Activated T-helper 17 cell treated with anti-CD3 and anti-CD28 coated beads, Interleukin-2, amount 50 U/mL, for 72 hours (primary cell): ENCODE results near the gene CNIH2. TPM values are rescaled to one million over a fixed set of nuclear protein-coding genes. Genes with fewer than 3 reads are reported as not detected.

Experiments used
- ATAC-seq: fragments of 150-1000 bp; cut with Tn5 transposase; replicated peaks from 2 replicates; pipeline ENCODE4 v1.10.0; 2021; ENCODE audit warnings: mild to moderate bottlenecking, moderate library complexity
- H3K27ac Mint-ChIP-seq: one replicate; pipeline ENCODE4 v1.8.0; 2022; ENCODE audit warnings: mixed read lengths
- H3K27me3 Mint-ChIP-seq: one replicate; pipeline ENCODE4 v1.8.0; 2022; ENCODE audit warnings: mixed read lengths
- H3K36me3 Mint-ChIP-seq: one replicate; pipeline ENCODE4 v1.8.0; 2022; ENCODE audit warnings: low read depth, mild to moderate bottlenecking, mixed read lengths
- H3K4me1 Mint-ChIP-seq: one replicate; pipeline ENCODE4 v1.8.0; 2022; ENCODE audit warnings: mixed read lengths
- H3K4me3 Mint-ChIP-seq: one replicate; pipeline ENCODE4 v1.8.0; 2022; ENCODE audit warnings: mild to moderate bottlenecking, mixed read lengths
- H3K9me3 Mint-ChIP-seq: one replicate; pipeline ENCODE4 v1.8.0; 2022; ENCODE audit warnings: mixed read lengths
- total RNA-seq, 2 donors: library from RNA; stranded (reverse); gene quantifications; one replicate each; pipeline ENCODE4 v1.2.3, GENCODE V29; 2022

Gene CNIH2
- 1 to 10 TPM; 3.9 to 5.0 TPM for total RNA-seq

DNA sequence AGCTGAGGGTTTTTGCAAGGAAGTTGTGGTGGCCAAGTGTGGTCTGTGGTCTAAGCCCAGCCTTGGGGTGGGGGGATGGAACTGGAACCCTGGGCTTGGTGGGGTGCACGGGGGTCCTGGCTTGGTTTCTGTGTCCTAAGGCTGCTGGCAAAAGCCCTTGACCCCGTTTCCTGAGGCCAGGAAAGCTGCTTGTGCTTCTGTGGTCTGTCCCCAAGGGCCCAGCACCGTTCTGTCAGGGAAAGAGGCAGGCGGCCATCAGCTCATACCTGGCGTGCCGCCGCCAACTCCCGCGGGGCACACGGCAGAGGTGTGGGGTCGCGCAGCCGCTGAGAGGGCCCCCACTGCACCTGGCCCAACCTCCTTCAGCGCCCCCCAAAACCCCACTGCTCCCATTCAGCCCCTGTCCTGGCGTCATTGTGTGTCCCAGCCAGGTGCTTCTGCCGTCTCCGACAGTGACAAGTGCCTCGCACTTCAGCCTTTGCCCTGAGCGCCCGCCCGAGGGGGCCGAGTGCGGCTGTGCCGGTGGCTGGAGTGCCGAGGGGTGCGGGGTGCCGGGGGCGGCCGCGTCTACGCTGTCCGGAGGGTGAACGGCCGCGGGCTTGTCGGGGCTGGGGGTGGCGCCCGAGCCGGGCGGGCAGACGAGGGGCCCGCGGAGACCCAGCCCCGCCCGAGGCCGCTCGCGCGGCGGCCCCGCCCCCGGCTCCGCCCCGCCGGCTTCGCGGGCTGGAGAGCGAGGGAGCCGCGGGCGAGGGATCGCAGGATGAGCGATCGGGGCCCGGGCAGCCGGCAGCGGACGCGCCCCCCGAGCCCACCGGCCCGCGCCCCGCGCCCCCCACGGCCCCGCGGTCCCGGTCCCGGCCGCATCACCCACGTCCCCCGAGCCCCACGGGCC, at the start of gene CNIH2:
TSS of gene CNIH2 (plus strand) at position 705 of the 892 bp plus-strand sequence. CDS start 282 bp downstream, outside the sequence.
- H3K4me1 Mint-ChIP-seq: peaks cover 19% of the 10 kb centered on the region
- ATAC-seq: peak; percentile 55
- H3K4me3 Mint-ChIP-seq: peak within 1 kb of the TSS; percentile 48
- no peak within 1 kb of the TSS for H3K27ac Mint-ChIP-seq
- peaks cover 44% of the 10 kb centered on the region for H3K36me3 Mint-ChIP-seq
- no peaks in the 10 kb centered on the region for H3K27me3 Mint-ChIP-seq
- no peaks in the 10 kb centered on the region for H3K9me3 Mint-ChIP-seq

DNA sequence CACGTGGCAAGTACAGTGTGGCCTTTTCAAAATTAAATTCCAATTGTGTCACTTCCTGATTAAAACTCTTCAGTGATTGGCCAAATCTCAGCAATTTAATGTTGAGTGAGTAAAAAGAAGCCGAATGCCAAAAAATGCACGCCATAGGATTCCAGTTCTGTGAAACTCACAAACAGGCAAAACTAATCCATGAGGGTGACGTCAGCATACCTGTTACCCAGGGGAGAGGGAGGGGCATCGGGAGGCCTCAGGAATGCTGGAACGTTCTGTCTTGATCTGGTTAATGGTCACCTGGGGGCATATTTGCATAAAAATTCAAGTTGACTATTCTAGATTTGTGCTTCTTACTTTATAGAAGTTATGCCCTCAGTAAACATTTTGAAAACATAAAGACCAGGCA, 49.5 kb upstream of the CNIH2 start:
- Mint-ChIP-seq H3K27ac (no peak overlapping the region), H3K36me3 (peaks cover 87% of the 10 kb centered on the region)

DNA sequence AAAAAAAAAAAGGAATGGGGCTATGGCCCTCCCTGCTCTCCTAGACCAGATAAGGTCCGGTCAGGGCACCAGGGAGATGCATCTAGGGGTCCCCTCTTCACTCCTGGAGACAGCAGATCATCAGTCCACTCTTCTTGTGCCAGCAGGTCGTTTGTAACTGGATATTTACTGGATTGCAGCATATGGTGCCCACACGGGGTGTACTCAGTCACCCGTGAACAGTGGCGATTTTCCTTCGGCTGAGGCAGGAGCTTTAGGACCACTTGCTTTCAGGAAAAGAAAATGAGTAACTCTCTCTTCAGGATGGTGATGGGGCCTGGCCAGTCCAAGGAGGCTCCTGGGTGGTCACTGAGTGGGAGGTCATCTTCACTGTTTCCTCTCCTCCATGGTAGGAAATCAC, 47.8 kb upstream of the CNIH2 start:
- no peaks in the 10 kb centered on the region for H3K27me3 Mint-ChIP-seq
- no peak for ATAC-seq
- H3K4me3 Mint-ChIP-seq: no peak overlapping the region
- no peaks in the 10 kb centered on the region for H3K9me3 Mint-ChIP-seq
- no peaks in the 10 kb centered on the region for H3K4me1 Mint-ChIP-seq
- H3K27ac Mint-ChIP-seq: no peak overlapping the region
- peaks cover 93% of the 10 kb centered on the region for H3K36me3 Mint-ChIP-seq

More for the DNA sequence above, 49.5 kb upstream of the CNIH2 start:
- H3K9me3 Mint-ChIP-seq: no peaks in the 10 kb centered on the region
- H3K4me1 Mint-ChIP-seq: no peaks in the 10 kb centered on the region
- ATAC-seq: no peak
- H3K27me3 Mint-ChIP-seq: no peaks in the 10 kb centered on the region
- no peak overlapping the region for H3K4me3 Mint-ChIP-seq

DNA sequence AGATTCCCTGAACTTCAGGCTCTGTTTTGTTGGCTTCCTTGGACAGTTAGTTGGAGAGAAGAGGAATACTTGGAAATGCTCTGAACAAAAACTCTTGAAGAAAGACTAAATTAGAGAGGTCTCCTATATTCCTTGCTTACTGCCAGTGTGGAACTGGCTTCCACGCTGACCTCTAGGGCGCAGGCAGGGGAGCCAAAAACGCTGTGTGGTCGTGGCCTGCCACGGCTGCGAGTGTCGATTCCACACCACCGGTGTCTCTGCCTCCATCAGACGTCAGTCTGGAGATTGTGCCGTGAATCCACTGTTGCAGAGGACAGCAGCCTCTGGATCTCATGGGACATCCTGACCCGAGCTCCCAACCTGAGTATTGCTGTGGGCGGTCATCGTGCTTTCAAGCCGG, 47.0 kb upstream of the CNIH2 start:
- Mint-ChIP-seq H3K4me1 (no peaks in the 10 kb centered on the region), H3K27ac (no peak overlapping the region), H3K4me3 (no peak overlapping the region), H3K9me3 (no peaks in the 10 kb centered on the region), H3K36me3 (peaks cover 95% of the 10 kb centered on the region), H3K27me3 (no peaks in the 10 kb centered on the region)
- no peak for ATAC-seq

DNA sequence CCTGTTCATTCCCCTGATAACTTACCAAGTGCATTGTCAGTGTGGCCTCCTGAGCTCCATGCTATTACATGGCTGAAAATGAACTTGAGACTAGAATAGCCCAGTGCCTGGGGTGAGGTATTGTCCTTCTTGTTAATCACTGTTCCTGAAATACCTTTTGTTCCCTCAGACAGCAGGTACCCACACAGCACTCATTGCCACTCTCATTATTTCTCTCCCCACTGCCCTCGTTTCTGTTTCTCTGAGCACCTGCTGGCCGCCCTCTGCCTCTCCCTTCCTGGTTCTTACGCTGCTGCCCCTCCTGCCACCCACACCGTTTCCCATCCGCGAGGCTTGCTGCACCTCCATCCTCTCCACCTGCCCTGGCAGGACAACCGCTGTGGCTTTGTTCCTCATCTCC, 46.4 kb upstream of the CNIH2 start:
- Mint-ChIP-seq H3K4me3 (no peak overlapping the region), H3K27ac (peak overlapping the region; percentile 76), H3K9me3 (no peaks in the 10 kb centered on the region), H3K36me3 (peaks cover 96% of the 10 kb centered on the region), H3K27me3 (no peaks in the 10 kb centered on the region), H3K4me1 (no peaks in the 10 kb centered on the region)
- ATAC-seq: no peak

DNA sequence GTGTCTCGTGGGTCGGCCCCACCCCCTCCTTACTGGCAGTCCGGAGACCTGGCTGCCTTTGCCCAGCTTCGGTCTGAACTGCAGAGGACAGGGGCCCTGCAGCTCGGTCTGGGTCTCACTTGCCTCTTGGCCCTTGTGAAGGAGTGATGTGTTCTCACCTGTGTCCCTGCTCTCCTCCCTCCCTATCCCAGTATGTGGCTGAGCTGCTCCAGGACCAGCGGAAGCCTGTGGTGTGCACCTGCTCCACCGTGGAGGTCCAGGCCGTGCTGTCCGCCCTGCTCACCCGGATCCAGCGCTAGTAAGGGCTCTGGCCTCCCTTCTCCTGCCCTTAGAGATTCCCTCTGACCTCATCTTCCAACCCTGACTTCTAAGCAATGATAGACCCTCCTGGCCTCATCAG, 45.2 kb upstream of the CNIH2 start:
- Mint-ChIP-seq H3K36me3 (peaks cover 94% of the 10 kb centered on the region), H3K9me3 (no peaks in the 10 kb centered on the region), H3K4me1 (no peaks in the 10 kb centered on the region), H3K27me3 (no peaks in the 10 kb centered on the region), H3K27ac (peak overlapping the region; percentile 76), H3K4me3 (no peak overlapping the region)
- no peak for ATAC-seq

DNA sequence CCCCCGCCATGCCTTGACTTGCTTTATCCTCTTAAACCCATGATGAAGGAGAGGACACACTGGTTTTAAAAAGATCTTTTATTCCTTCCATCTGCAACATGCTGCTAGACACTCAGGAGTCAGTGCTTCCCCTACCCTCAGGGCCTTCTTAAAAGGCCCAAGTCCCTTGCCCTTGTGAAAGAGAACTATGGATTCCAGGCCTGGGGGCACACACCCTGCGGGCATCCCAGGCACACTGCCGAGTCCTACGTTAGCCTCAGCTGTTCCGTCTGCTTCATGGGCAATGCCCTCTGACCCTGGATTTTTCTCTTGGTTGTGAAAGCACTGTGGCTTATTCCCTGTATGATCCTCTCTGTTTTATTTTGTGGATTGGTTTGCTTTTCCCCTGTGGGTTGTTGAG, 44.7 kb upstream of the CNIH2 start:
- Mint-ChIP-seq H3K27me3 (no peaks in the 10 kb centered on the region), H3K27ac (peak overlapping the region; percentile 76), H3K36me3 (peaks cover 94% of the 10 kb centered on the region), H3K4me1 (no peaks in the 10 kb centered on the region), H3K9me3 (no peaks in the 10 kb centered on the region), H3K4me3 (no peak overlapping the region)
- ATAC-seq: no peak

DNA sequence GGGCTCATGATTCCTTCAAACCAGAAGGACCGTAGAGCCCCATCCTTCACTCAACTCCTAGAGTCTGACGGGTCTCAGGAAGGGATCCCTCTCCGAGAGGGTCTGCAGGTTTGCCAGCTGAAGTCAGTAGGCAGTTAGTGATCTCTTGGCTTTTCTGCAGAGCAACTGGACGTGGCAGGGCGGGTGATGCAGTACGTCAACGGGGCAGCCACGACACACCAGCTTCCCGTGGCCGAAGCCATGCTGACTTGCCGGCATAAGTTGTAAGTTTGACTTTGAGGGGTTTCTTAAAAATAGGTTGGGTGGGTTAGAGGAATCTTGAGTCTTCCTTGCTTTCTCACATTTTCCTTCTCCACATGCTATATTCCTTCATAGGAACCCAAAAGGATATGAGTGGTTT, 42.8 kb upstream of the CNIH2 start:
- Mint-ChIP-seq H3K36me3 (peaks cover 87% of the 10 kb centered on the region), H3K4me3 (no peak overlapping the region), H3K27ac (peak overlapping the region; percentile 24), H3K27me3 (no peaks in the 10 kb centered on the region), H3K4me1 (no peaks in the 10 kb centered on the region), H3K9me3 (no peaks in the 10 kb centered on the region)
- no peak for ATAC-seq

DNA sequence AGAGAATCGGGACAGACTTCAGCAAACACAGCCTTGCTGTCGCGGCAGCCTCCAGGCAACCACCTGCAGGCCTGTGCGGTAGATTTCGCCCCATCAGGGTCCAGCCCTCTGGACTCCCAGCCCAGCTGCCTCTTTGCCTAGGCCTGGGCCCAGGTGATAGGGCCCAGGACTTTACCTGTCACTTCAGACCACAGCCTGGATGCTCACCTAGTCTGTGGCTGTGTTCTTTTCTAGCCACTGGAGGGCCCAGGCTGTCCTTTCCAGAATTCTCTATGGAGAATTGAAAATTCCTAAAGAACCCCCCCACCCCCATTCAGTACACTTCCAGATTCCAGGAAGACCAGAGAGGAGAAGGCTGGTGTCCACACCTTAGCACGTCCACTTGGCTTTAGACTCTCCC, 40.1 kb upstream of the CNIH2 start:
- Mint-ChIP-seq H3K4me1 (no peaks in the 10 kb centered on the region), H3K27me3 (no peaks in the 10 kb centered on the region), H3K27ac (no peak overlapping the region), H3K36me3 (peaks cover 82% of the 10 kb centered on the region), H3K9me3 (no peaks in the 10 kb centered on the region), H3K4me3 (no peak overlapping the region)
- ATAC-seq: no peak

DNA sequence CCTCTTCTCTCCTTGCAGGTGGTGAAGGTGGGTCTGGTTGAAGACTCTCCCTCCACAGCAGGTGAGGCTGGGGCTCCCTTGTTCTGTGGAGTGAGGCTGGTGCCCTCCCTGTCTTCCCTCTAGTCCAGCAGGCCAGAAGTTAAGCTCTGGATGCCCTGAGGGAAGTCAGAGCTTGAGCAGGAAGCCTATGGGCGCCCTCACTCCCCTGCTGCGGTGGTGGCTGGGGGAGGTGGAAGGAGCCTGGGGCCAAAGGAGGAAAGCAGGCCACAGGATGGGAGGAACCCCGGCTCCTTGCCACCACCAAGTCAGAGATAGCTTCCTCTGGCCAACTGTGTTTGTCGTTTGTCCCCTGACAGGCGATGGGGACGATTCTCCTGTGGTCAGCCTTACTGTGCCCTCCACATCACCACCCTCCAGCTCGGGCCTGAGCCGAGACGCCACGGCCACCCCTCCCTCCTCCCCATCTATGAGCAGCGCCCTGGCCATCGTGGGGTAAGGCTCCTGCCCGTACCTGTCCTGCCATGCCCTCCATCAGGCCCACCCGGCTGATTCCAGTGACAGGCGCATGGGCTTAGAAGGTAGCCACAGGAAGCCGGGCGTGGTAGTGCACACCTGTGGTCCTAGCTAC, 39.1 kb upstream of the CNIH2 start:
- Mint-ChIP-seq H3K27ac (no peak overlapping the region), H3K36me3 (peaks cover 79% of the 10 kb centered on the region), H3K9me3 (no peaks in the 10 kb centered on the region), H3K4me1 (no peaks in the 10 kb centered on the region), H3K27me3 (no peaks in the 10 kb centered on the region), H3K4me3 (no peak overlapping the region)
- ATAC-seq: no peak

DNA sequence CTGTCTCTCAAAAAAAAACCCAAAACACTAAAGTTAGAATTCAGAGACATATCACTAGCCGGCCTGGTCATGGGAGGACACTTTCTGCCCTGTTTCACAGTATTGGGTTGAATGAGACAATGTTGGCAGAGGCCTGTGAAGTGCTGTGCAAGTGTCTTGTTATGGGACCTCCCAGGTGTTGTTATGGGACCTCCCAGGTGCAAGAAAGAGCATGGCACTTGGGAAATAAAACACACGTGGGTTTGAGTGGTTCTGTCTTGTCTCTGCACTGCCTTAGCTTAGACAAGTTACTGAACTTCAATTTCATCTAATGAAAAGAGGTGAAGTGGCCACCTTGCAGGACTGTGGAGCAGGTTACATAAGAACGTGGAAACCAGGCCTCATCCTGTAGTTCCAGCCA, 38.5 kb upstream of the CNIH2 start:
- Mint-ChIP-seq H3K4me3 (no peak overlapping the region), H3K27me3 (no peaks in the 10 kb centered on the region), H3K9me3 (no peaks in the 10 kb centered on the region), H3K4me1 (no peaks in the 10 kb centered on the region), H3K36me3 (peaks cover 79% of the 10 kb centered on the region), H3K27ac (no peak overlapping the region)
- no peak for ATAC-seq

DNA sequence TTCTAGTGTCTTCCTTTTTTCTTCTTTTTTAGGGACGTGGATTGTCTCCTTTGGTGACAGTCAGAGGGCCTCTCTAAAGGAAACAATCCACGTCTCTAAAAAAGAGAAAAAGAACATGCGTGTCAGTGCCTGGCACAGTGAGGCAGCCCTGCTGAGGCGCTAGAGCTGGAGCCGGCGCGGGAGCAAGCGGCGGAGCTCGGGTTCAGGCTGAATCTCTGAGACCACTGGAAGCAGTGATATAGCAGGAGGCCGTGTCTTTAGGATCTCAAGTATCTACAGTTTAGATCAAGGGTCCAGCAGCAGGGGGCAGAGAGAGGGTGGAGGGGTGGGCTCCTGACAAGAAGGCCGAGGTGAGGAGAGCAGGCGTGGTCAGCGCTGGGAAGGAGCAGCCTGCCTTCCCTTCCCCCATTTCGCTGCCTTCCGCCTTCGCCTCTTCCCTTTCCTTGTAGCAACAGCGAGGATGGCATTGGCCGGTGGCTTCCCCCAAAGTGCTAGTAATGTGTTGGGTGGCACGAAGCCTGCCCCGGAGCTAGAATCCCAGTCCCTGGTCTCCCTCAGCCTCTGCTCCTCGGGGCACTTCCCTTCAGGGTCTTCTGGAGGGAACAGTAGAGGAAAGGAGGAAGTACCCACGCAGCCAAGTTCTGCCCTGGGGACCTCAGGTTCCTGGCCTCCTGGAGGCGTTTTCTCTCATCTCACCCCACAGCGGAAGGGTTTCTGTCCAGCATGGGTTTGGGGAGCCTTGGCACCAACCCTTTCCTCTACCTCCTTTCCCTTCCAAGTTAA, 37.8 kb upstream of the CNIH2 start:
- ATAC-seq: no peak
- H3K4me3 Mint-ChIP-seq: no peak overlapping the region
- H3K27ac Mint-ChIP-seq: no peak overlapping the region
- H3K36me3 Mint-ChIP-seq: peaks cover 76% of the 10 kb centered on the region
- H3K4me1 Mint-ChIP-seq: no peaks in the 10 kb centered on the region
- H3K27me3 Mint-ChIP-seq: no peaks in the 10 kb centered on the region
- H3K9me3 Mint-ChIP-seq: no peaks in the 10 kb centered on the region

DNA sequence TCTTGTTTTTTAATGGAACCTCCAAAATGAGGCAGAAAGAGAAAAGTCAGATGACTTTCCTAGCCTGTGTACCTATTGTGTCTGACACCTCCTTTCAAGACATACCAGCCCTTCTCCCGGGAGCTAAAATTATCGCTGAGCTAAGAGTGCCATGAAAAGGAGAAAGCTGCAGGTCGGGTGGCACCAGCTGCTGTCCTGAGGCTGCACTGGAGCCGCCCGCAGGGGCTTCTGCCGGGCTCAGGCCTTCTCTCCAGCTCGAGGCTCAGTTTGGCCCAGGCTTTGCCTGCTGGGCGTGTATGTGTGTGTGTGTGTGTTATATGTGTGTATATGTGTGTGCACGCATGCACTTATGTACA, 37.2 kb upstream of the CNIH2 start:
- H3K4me1 Mint-ChIP-seq: no peaks in the 10 kb centered on the region
- peak overlapping the region; percentile 68 for H3K27ac Mint-ChIP-seq
- H3K36me3 Mint-ChIP-seq: peaks cover 70% of the 10 kb centered on the region
- no peaks in the 10 kb centered on the region for H3K9me3 Mint-ChIP-seq
- ATAC-seq: no peak
- no peaks in the 10 kb centered on the region for H3K27me3 Mint-ChIP-seq
- H3K4me3 Mint-ChIP-seq: no peak overlapping the region

DNA sequence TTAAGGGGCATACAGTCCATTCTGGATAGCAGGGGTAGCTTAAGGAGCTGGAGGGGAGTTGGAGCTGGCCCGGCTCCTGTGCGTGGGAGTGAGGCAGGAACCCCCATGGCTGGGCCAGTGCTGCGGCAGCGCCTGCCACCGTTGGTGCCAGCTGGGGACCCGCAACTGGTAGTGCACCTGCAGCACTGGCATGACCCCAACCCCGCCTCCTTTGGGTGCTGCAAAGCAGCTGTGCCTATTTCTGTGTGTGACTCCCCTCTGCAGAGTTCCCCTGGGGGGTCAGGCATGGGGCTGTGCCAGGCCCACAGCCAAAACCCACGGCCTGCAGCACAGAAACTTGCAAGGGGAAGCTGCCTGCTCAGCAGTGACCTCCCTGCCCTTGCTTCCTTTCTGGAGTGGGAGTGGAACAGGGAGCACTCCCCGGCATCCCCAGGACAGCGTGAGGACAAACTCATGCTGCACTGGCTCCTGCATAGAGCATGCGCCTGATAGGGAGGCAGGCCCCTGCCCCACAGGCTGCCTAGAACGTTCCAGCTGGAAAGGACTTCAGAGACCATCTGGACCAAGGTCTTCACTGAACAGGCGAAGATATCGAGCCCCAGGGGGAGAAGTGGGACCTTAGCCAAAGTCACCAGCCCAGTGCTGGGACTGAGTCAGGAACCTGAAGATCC, 35.7 kb upstream of the CNIH2 start:
- Mint-ChIP-seq H3K27ac (no peak overlapping the region), H3K27me3 (no peaks in the 10 kb centered on the region), H3K4me3 (no peak overlapping the region), H3K36me3 (peaks cover 70% of the 10 kb centered on the region), H3K9me3 (no peaks in the 10 kb centered on the region), H3K4me1 (no peaks in the 10 kb centered on the region)
- no peak for ATAC-seq
